HL-60 (cell line): ENCODE measurements around the gene TEKT2.

Experiments used
- TF ChIP-seq, protein P1 (sequence below): IDR thresholded peaks from one replicate; pipeline ENCODE4 v1.5.1; 2011; ENCODE audit warnings: low read length, control low read depth, inconsistent platforms; ENCODE audit not compliant: insufficient read depth
- TF ChIP-seq, protein P2 (sequence below): IDR thresholded peaks from 2 replicates; pipeline ENCODE4 v1.6.1; 2012; ENCODE audit warnings: low read depth; ENCODE audit not compliant: insufficient replicate concordance

DNA sequence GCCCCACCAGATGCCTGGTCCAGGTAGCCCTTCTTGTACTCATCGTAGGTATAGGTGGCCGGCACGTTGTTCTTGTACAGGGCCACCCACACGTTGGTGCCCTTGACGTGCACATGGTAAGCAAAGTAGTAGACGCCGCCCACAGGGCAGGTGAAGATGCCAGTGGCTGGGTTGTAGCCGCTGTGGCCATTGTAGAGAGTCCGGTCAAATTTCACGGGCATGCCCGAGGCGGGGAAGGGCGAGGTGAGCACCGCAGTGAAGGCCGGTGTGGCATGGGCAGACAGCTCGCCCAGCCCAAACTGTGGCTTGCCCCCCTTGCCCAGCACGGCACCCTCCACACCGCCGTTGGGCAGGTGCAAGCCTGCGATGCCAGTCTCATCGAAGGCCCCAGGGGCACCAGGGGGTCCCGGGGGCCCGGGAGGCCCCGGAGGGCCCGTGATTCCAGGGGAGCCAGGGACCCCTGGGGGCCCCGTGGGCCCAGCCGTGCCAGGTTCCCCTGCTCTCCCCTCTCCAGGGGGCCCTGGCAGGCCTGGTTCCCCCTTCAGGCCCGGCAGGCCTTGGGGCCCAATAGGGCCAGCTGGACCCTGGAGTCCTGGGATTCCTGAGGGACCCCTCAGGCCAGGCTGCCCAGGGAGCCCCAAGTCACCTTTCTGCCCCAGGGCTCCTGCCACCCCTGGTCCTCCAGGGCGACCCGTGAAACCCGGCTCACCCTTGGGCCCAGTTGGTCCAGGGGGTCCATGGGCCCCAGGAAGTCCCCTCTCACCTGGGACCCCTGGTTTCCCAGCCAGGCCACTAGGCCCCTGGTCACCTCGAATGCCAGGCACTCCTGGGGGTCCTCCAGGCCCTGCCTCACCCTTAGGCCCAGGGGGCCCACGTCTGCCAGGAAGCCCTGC is 14.0 kb downstream of the TEKT2 start:
- TF ChIP-seq, protein P1, sequence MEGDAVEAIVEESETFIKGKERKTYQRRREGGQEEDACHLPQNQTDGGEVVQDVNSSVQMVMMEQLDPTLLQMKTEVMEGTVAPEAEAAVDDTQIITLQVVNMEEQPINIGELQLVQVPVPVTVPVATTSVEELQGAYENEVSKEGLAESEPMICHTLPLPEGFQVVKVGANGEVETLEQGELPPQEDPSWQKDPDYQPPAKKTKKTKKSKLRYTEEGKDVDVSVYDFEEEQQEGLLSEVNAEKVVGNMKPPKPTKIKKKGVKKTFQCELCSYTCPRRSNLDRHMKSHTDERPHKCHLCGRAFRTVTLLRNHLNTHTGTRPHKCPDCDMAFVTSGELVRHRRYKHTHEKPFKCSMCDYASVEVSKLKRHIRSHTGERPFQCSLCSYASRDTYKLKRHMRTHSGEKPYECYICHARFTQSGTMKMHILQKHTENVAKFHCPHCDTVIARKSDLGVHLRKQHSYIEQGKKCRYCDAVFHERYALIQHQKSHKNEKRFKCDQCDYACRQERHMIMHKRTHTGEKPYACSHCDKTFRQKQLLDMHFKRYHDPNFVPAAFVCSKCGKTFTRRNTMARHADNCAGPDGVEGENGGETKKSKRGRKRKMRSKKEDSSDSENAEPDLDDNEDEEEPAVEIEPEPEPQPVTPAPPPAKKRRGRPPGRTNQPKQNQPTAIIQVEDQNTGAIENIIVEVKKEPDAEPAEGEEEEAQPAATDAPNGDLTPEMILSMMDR: no peak
- TF ChIP-seq, protein P2, sequence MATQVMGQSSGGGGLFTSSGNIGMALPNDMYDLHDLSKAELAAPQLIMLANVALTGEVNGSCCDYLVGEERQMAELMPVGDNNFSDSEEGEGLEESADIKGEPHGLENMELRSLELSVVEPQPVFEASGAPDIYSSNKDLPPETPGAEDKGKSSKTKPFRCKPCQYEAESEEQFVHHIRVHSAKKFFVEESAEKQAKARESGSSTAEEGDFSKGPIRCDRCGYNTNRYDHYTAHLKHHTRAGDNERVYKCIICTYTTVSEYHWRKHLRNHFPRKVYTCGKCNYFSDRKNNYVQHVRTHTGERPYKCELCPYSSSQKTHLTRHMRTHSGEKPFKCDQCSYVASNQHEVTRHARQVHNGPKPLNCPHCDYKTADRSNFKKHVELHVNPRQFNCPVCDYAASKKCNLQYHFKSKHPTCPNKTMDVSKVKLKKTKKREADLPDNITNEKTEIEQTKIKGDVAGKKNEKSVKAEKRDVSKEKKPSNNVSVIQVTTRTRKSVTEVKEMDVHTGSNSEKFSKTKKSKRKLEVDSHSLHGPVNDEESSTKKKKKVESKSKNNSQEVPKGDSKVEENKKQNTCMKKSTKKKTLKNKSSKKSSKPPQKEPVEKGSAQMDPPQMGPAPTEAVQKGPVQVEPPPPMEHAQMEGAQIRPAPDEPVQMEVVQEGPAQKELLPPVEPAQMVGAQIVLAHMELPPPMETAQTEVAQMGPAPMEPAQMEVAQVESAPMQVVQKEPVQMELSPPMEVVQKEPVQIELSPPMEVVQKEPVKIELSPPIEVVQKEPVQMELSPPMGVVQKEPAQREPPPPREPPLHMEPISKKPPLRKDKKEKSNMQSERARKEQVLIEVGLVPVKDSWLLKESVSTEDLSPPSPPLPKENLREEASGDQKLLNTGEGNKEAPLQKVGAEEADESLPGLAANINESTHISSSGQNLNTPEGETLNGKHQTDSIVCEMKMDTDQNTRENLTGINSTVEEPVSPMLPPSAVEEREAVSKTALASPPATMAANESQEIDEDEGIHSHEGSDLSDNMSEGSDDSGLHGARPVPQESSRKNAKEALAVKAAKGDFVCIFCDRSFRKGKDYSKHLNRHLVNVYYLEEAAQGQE: no peak
